HepG2 (cell line): Measurements from ENCODE around the gene ZC3H4. TPM values are rescaled to one million over a fixed set of nuclear protein-coding genes. Genes with fewer than 3 reads are reported as not detected.
A peak's percentile ranks its signal among the peaks of the same experiment; 100 is the strongest.

Source experiments
- BORCS8-MEF2B ChIP-seq: sonication (generic); formaldehyde crosslinking; IDR thresholded peaks from 2 replicates; pipeline ENCODE4 v1.8.0; 2022; ENCODE audit warnings: mild to moderate bottlenecking, missing genetic modification reagents
- FOXC1 ChIP-seq: sonication (generic); formaldehyde crosslinking; IDR thresholded peaks from 2 replicates; pipeline ENCODE4 v1.8.0; 2022; ENCODE audit warnings: mild to moderate bottlenecking, missing genetic modification reagents, borderline replicate concordance
- GABPB1 ChIP-seq: IDR thresholded peaks from 2 replicates; pipeline ENCODE4 v1.6.1; 2016; ENCODE audit warnings: mild to moderate bottlenecking, missing genetic modification reagents, moderate library complexity, missing compliant biosample characterization
- HNRNPLL ChIP-seq: fragments of 200-400 bp; formaldehyde crosslinking; IDR thresholded peaks from 2 replicates; pipeline ENCODE4 v1.6.1; 2017; ENCODE audit warnings: mild to moderate bottlenecking, low read depth, low read length; ENCODE audit not compliant: poor library complexity, severe bottlenecking
- KAT7 ChIP-seq: IDR thresholded peaks from 2 replicates; pipeline ENCODE4 v1.6.1; 2018; ENCODE audit warnings: borderline replicate concordance, missing compliant biosample characterization
- KMT2A ChIP-seq: sonication (generic); formaldehyde crosslinking; IDR thresholded peaks from 2 replicates; pipeline ENCODE4 v1.4.0; 2020; ENCODE audit warnings: missing genetic modification reagents
- MIER3 ChIP-seq: IDR thresholded peaks from 2 replicates; pipeline ENCODE4 v1.6.1; 2016; ENCODE audit warnings: missing compliant biosample characterization, borderline replicate concordance
- POLR2AphosphoS5 ChIP-seq: IDR thresholded peaks from 2 replicates; pipeline ENCODE4 v1.6.1; 2012; ENCODE audit warnings: low read depth, low read length
- YEATS4 ChIP-seq: sonication (generic); formaldehyde crosslinking; IDR thresholded peaks from 2 replicates; pipeline ENCODE4 v1.4.0; 2020; ENCODE audit warnings: missing genetic modification reagents, borderline replicate concordance
- ZNF572 ChIP-seq: sonication (generic); formaldehyde crosslinking; IDR thresholded peaks from 2 replicates; pipeline ENCODE4 v1.5.1; 2020; ENCODE audit warnings: mild to moderate bottlenecking, missing genetic modification reagents
- polyA plus RNA-seq, 8 experiments: library from polyadenylated mRNA; depleted of rRNA in 3 of 8; stranded (reverse) in 7 of 8; unstranded in 1 of 8; fragments of >200 nt; fragmentation: Illumina TruSeq in 4 of 8; extraction: Trizol in 4 of 8; gene quantifications; 2 replicates each; pipeline versions ENCODE4 v1.2.1 to v1.2.3, GENCODE V29; 2011 to 2016; ENCODE audit warnings: low read depth in 4 of 8, missing spikeins in 1 of 8, mixed read lengths in 1 of 8; ENCODE audit not compliant: insufficient read depth in 1 of 8
- total RNA-seq, 5 experiments: library from RNA; depleted of rRNA; stranded (reverse); fragments of >200 nt; fragmentation: Illumina TruSeq; extraction: Trizol; gene quantifications; 2 replicates each; pipeline ENCODE4 v1.2.3, GENCODE V29; 2016; ENCODE audit warnings: low read depth in 1 of 5
- TF ChIP-seq, protein P1 (sequence below): sonication (generic); formaldehyde crosslinking; IDR thresholded peaks from 2 replicates; pipeline ENCODE4 v1.4.0; 2020; ENCODE audit warnings: missing genetic modification reagents

Gene ZC3H4
- total and polyA plus RNA-seq, 2 of the 13 experiments (the other 11 are each of a cell fraction or from before 2014, with no cell fraction given) = 1.8 to 10.7 TPM

DNA sequence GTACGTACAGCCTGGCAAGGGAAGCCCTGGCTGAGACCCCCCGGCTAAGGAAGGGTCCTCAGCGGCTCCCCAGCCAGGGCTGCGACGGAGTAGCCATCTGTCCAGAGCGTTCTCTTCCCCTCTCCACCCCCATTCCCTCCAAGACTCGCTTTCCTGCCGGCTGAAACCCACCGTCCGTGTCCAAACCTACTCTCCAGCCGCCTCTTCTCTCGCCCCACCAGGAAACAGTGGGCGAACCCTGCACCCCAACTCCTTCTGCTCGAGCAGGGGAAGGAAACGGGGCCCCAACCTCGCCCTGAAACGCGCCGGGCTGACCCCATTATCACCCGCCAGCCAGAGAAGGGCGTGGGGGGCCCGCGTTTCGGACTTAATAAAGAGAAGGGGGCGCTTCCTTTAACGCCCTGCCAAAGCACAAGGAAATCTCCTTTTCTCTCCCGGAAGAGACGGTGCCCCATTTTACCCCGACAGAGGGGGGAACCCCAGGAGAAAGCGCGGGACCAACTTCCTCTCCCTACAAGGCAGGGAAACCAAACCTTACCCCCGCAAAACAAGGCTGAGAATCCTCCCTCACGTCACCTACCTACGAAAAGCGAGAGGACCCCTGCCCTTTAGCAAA is 2.5 kb downstream of the ZC3H4 start (continued):
- TF ChIP-seq, protein P1, sequence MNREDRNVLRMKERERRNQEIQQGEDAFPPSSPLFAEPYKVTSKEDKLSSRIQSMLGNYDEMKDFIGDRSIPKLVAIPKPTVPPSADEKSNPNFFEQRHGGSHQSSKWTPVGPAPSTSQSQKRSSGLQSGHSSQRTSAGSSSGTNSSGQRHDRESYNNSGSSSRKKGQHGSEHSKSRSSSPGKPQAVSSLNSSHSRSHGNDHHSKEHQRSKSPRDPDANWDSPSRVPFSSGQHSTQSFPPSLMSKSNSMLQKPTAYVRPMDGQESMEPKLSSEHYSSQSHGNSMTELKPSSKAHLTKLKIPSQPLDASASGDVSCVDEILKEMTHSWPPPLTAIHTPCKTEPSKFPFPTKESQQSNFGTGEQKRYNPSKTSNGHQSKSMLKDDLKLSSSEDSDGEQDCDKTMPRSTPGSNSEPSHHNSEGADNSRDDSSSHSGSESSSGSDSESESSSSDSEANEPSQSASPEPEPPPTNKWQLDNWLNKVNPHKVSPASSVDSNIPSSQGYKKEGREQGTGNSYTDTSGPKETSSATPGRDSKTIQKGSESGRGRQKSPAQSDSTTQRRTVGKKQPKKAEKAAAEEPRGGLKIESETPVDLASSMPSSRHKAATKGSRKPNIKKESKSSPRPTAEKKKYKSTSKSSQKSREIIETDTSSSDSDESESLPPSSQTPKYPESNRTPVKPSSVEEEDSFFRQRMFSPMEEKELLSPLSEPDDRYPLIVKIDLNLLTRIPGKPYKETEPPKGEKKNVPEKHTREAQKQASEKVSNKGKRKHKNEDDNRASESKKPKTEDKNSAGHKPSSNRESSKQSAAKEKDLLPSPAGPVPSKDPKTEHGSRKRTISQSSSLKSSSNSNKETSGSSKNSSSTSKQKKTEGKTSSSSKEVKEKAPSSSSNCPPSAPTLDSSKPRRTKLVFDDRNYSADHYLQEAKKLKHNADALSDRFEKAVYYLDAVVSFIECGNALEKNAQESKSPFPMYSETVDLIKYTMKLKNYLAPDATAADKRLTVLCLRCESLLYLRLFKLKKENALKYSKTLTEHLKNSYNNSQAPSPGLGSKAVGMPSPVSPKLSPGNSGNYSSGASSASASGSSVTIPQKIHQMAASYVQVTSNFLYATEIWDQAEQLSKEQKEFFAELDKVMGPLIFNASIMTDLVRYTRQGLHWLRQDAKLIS (CRISPR knock-in tag) = peak; percentile 71; the same call in 1 of the 2 replicates
- TF ChIP-seq POLR2AphosphoS5 (peak; percentile 33; the same call in 1 of the 2 replicates), KAT7 (peak; percentile 70; the same call in 1 of the 2 replicates), YEATS4 (CRISPR knock-in tag) (no peak; the same call in 1 of the 2 replicates), FOXC1 (CRISPR knock-in tag) (peak; percentile 30; the same call in 1 of the 2 replicates), HNRNPLL (peak; percentile 20), ZNF572 (CRISPR knock-in tag) (no peak), KMT2A (CRISPR knock-in tag) (0 out of 2 replicates have a peak, but pooled peaks have one; percentile 18), GABPB1 (CRISPR knock-in tag) (peak; percentile 17; the same call in 1 of the 2 replicates), BORCS8-MEF2B (CRISPR knock-in tag) (peak; percentile 38; the same call in 1 of the 2 replicates), MIER3 (CRISPR knock-in tag) (0 out of 2 replicates have a peak, but pooled peaks have one; percentile 22)
